Measurements from ENCODE around the gene ISG20L2.
A peak's percentile ranks its signal among the peaks of the same experiment; 100 is the strongest.

Gene ISG20L2

DNA sequence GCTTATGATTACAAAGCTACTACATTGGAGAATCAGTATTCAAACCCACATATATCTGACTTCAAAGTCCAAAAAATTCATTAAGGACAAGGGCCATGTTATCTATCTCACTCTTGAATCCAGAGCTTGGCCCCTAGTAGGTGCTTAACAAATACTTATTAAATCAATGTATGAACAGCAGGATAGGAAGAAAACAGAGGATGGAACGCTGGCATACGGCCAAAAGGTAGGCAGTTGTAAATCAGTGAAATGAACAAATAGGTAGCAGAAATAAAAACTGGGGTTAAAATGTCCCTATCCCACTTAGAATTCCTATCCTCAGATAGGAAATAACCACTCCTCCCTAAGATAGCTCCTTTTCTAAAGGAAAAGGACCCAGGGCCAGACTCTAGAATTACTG lies 10.3 kb upstream of the ISG20L2 start:
- DNase-seq (ENCODE audit: extremely low read depth, low read depth): no peak

DNA sequence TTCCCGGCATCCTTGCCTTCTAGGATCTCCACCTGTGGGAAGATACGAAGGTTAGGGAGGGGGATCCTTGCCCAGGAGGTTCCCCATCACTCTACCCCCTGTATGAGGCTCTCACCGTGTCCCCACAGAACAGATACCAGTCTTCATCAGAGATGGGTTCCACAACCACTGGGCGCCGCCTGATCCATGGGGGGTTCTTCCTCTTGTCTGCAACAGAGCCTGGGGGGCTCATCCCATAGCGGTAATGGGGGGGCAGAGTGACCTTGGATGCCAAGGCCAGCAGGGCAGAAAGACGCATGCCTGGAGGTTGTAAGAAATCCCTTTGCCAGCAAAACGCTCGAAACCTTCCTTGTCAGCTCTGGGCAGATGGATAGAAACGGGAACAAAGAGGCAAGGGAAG lies 9.8 kb upstream of the ISG20L2 start:
- no peak for DNase-seq (ENCODE audit: extremely low read depth, low read depth)
- H3K4me3 ChIP-seq (replicated peaks; ENCODE audit: low read depth, low read length): no peak overlapping the region
- TF ChIP-seq, protein P1, sequence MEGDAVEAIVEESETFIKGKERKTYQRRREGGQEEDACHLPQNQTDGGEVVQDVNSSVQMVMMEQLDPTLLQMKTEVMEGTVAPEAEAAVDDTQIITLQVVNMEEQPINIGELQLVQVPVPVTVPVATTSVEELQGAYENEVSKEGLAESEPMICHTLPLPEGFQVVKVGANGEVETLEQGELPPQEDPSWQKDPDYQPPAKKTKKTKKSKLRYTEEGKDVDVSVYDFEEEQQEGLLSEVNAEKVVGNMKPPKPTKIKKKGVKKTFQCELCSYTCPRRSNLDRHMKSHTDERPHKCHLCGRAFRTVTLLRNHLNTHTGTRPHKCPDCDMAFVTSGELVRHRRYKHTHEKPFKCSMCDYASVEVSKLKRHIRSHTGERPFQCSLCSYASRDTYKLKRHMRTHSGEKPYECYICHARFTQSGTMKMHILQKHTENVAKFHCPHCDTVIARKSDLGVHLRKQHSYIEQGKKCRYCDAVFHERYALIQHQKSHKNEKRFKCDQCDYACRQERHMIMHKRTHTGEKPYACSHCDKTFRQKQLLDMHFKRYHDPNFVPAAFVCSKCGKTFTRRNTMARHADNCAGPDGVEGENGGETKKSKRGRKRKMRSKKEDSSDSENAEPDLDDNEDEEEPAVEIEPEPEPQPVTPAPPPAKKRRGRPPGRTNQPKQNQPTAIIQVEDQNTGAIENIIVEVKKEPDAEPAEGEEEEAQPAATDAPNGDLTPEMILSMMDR (IDR thresholded peaks at IDR 0.05; ENCODE audit: low read depth, low read length, missing control alignments): no peak

More for the DNA sequence above, 10.3 kb upstream of the ISG20L2 start:
- TF ChIP-seq, protein P1 (IDR thresholded peaks at IDR 0.05; ENCODE audit: low read depth, low read length, missing control alignments): no peak
- no peak overlapping the region for H3K4me3 ChIP-seq (replicated peaks; ENCODE audit: low read depth, low read length)

DNA sequence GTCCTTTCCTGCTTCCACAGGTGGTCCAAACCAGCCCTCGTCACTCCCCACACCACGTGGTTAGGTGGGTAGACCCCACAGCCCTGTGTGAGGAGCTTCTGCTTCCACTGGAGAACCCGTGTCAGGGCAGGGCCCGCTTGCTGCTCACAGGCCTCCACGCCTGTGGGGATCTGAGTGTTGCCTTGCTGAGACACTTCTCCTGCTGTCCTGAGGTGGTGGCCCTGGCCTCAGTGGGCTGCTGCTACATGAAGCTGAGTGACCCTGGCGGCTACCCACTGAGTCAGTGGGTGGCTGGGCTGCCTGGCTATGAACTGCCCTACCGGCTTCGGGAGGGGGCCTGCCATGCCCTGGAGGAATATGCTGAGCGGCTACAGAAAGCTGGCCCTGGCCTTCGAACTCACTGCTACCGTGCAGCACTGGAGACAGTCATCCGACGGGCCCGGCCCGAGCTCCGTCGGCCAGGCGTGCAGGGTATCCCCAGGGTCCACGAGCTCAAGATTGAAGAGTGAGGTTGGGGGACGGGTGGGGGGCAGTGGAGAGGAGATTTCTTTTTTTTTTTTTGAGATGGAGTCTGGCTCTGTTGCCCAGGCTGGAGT lies 5.5 kb upstream of the ISG20L2 start:
- DNase-seq (ENCODE audit: extremely low read depth, low read depth): no peak
- TF ChIP-seq, protein P1 (IDR thresholded peaks at IDR 0.05; ENCODE audit: low read depth, low read length, missing control alignments): no peak
- no peak overlapping the region for H3K4me3 ChIP-seq (replicated peaks; ENCODE audit: low read depth, low read length)

DNA sequence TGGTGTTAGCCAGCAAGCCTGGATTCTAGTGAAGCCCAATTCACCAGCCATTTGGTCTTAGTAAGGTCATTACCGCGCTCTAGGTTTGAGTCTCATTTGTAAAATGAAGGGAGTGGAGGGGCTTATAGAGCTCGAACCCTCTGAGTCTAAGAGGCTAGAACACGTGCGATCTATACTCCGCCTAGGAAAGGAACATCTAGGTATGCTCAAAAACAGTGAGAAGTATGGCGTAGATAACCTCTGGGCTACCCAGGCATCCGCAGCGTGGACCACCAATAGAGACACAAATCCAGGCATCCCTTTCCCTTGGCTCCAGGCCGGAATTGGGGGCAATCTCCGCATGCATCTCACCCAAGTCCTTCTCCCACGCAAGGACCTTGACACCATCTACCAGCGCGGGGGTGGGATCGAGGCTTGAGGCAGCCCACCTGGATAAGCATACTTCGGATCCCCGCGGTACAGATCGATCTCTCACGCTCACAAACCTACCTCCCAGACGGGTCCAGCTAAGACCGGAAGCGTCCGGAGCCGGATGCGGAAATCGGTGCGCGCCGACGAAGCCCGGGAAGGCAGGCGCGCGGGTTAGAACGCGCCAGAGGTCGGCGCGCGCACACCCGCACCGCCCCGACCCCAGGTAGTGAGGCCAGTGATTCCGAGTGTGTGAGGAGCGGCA lies 504 bp downstream of the ISG20L2 start, which contains the start of gene METTL25B:
Gene METTL25B (plus strand): TSS at position 544 of the 673 bp plus-strand sequence. CDS start 636 bp downstream, outside the sequence.
- no peak for DNase-seq (ENCODE audit: extremely low read depth, low read depth)
- peak within 1 kb of the TSS; percentile 98 for H3K4me3 ChIP-seq (replicated peaks; ENCODE audit: low read depth, low read length)
- TF ChIP-seq, protein P1 (IDR thresholded peaks at IDR 0.05; ENCODE audit: low read depth, low read length, missing control alignments): no peak

DNA sequence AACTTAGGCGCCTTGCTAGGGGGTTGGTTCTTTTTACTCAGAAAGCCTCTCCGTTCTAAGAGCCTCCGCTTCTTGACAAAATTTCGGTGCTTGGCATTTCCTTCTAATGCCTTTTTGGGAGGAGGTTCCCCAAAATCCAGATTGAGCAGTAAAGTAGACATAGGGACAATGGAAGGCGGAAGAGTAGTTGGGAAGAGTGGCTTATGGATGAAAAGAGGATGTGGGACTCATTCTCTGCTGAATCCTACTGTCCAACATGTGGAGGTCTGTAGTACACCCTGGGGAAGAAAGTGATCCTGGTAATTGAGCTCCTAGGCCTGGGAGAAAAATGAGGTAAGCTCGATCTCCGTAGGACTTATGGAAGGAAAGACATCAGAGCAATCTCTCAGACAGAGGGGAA lies 1.1 kb downstream of the ISG20L2 start:
- no peak for DNase-seq (ENCODE audit: extremely low read depth, low read depth)
- peak overlapping the region; percentile 98 for H3K4me3 ChIP-seq (replicated peaks; ENCODE audit: low read depth, low read length)
- TF ChIP-seq, protein P1 (IDR thresholded peaks at IDR 0.05; ENCODE audit: low read depth, low read length, missing control alignments): no peak

DNA sequence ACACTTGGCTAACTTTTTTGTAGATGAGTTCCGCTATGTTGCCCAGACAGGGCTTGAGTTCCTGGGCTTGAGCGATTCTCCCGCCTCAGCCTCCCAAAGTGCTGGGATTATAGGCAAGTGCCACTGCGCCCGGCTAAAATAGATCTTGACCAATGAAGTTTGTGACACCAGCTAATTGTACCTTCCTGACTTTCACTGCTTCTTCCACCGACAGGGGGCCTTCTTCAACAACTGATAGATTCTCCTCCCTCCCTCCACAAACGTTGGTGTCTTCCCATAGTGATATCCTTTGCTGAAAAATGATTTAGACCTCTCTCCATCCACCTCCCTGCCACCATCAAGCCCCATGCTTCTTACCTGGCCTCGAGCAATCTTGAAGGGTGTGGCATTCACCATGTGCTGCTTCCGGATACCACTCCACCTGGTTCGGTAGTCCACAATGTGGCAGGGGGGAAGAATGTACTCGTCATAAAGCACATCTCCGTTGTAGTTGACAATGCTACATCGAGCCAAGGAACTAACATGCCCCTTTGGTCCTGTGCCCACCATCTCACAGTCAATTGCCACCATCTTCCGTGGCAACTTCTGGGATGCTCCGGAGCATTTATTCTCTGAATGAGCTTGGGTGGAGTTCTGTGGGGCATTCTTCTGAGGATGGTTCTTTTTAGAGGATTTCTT lies 1.9 kb downstream of the ISG20L2 start:
- TF ChIP-seq, protein P1 (IDR thresholded peaks at IDR 0.05; ENCODE audit: low read depth, low read length, missing control alignments): peak; percentile 69
- H3K4me3 ChIP-seq (replicated peaks; ENCODE audit: low read depth, low read length): peak overlapping the region; percentile 98
- no peak for DNase-seq (ENCODE audit: extremely low read depth, low read depth)
